Ramos (cell line): ENCODE results near the gene ERCC6.

ENCODE experiments used
- in situ Hi-C: fragments of 300-500 bp; cut with MboI; formaldehyde crosslinking; loops from one replicate; pipeline ENCODE4 v1.14.3; 2022; ENCODE audit warnings: low sequenced_read_pairs; ENCODE audit not compliant: unreplicated experiment

ERCC6 gene

DNA sequence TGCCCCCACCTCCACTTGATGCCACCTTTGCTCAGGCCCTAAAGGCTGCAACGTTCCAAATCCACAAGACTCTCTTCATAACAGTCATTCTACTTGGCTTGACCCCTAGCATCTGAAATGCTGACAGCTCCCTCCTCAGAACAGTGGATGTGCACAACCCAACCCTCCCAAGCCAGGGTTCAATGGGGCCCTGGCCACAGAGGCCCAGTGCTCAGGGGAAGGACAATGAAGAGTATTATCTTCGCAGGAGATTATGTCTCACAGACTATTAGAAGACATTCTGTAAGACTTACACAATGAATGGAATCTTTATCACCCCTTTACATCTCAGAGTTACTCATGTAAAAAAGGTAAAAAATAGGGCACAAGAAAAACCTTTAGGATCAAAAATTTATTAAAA is 20.4 kb downstream of the ERCC6 start:
- in situ Hi-C loops, result loop anchor here (10.0 to 25.0 kb wide), 3 partner anchors 114 to 981 kb away; no protein-coding TSS in a partner anchor

- in situ Hi-C loops, result loop anchor here (10.0 to 25.0 kb wide), 3 partner anchors 112 to 979 kb away; no protein-coding TSS in a partner anchor
These were observed 22.5 kb downstream of the ERCC6 start for GRCh38 chr10:49516216-49516970.

DNA sequence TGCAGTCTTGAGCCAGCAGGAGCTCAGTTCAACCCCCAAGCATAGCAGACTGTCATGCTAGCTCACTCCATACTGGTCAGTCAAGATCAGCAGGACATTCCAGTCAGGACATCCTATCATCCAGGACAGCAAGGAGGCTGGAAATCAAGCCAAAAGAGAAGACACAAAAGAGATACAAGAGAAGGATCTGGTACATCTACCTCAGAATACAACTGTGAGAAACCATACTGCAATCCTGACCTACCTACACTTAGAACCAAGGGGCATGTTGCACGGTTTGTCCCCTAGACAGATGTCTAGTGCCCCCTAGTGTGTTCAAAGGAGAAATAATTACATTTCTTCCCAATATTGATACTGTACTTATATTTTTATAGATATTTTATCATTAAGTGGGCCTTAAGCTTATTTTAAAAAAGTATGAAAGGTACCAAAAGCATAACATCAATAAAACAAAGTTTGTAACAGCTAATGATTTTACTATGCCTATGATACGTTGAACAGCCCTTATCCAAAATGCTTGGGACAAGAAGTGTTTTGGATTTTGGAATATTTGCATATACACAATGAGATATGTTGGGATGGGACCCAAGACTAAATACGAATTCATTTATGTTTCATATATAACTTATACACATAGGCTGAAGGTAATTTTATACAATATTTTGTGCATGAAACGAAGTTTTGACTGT is 26.7 kb downstream of the ERCC6 start:
- in situ Hi-C loops, result loop anchor here (10.0 to 25.0 kb wide), 3 partner anchors 107 to 975 kb away; no protein-coding TSS in a partner anchor

GRCh38 chr10:49509771-49510303 is 29.1 kb downstream of the ERCC6 start:
- in situ Hi-C loops, result loop anchor here (10.0 to 25.0 kb wide), 3 partner anchors 105 to 973 kb away; no protein-coding TSS in a partner anchor

DNA sequence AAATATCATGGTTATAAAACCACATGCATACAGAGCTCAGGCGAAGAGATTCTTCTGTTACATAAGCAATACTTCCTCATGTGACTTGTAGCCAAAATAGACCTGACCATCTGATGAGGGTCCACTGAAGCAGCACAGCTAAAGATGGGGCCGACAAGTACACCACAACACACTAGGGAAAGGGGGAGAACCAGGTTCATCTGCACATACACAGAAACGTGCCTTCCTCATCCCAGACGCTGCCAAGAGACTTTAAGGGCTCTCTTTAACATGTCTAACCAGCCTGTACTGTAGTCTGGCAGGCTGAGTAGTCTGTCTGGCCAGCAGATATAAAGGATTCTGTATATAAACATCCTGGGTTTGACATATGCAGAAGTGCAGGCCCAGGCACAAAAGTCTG is 30.3 kb downstream of the ERCC6 start:
- in situ Hi-C loops, result loop anchor here (25.0 kb wide), 2 partner anchors 846 to 971 kb away; no protein-coding TSS in a partner anchor

DNA sequence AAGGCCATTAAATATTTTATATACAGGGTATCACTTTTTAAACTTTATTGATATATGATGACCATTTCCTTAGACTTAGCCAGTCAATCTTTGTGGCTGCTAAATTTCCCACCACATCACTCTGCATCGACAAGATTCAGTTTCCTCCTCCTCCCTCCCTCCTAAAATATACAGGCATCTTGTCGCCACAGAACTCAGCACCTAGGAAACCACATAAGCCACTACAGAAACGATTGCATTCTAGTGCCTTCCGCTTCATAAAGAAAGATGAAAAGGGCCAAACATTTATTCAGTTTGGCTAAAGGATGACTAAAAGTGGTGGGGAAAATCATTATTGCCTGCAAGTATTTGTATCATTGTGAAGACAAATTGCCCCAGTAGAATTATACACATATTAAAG is 30.7 kb downstream of the ERCC6 start:
- in situ Hi-C loops, result loop anchor here (25.0 kb wide), 2 partner anchors 846 to 971 kb away; no protein-coding TSS in a partner anchor

- in situ Hi-C loops, result loop anchor here (25.0 kb wide), 2 partner anchors 843 to 968 kb away; no protein-coding TSS in a partner anchor
These were observed 33.3 kb downstream of the ERCC6 start for GRCh38 chr10:49505589-49505988.

- in situ Hi-C loops, result loop anchor here (25.0 kb wide), 2 partner anchors 843 to 968 kb away; no protein-coding TSS in a partner anchor
These were observed 33.8 kb downstream of the ERCC6 start for GRCh38 chr10:49505076-49505475.

GRCh38 chr10:49504528-49504927 is 34.4 kb downstream of the ERCC6 start:
- in situ Hi-C loops, result loop anchor here (25.0 kb wide), 2 partner anchors 842 to 967 kb away; no protein-coding TSS in a partner anchor

DNA sequence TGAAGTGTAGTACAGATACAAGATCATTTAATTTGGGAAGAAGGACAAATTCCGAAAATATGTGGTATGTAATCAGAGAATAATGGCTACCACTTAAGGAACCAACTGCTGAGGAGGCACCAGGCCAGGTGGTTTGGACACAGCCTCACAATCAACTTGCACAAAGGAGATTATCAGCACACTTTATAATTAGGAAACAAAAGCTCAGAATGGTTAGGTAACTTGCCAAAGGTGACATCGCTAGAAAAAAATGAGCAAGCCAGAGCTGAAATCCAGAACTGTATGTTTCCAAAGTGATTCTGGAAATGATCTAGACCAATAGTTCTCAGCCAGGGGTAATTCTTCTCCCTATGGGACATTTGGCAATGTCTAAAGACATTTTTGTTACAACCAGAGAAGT is 36.6 kb downstream of the ERCC6 start:
- in situ Hi-C loops, result loop anchor here (25.0 kb wide), 2 partner anchors 840 to 965 kb away; no protein-coding TSS in a partner anchor

DNA sequence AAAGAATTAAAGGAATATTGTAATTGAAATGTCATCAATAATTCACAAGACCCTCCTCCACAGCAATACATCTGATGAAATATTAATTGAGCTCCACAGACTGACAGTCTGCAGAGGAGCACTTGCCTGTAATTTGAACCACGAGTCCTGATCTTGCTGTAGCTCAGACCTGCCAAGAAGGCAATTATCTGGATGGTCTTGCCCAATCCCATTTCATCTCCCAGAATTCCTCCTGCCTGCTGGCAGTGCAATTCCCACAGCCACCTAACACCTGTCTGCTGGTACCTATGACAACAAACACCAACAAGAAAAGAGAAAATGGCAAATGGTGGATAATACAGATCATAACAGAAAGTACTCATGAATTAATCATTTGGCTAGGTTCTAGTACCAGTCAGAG is 38.5 kb downstream of the ERCC6 start:
- in situ Hi-C loops, result loop anchor here (25.0 kb wide), 2 partner anchors 838 to 963 kb away; no protein-coding TSS in a partner anchor

DNA sequence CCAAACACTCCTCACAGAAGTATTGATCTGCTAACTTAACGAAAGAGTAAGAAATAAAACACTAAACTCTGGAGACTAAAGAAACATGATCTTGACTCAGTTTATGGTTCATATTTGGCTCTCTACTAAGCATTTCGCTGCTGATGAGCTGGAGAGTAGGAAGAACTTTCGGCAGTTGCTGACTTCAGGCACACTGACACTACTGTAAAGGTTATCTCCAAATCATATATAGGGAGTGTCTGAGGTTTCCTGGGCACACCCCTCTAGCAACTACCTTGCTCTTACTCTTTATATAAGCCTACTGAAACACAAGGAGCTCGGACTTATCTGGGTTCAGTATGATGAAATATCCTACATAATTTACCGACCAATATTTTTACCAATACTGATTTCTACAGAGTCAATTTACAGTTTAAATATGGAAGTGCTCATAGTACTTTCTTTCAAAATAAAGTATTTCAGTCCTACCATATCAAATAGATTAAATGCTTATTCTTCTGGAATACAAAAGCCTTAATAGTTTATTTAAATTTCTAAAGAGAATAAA is 39.5 kb downstream of the ERCC6 start:
- in situ Hi-C loops, result no loop called here

- in situ Hi-C loops, result no loop called here
These were observed 40.5 kb downstream of the ERCC6 start for GRCh38 chr10:49498425-49498824.

DNA sequence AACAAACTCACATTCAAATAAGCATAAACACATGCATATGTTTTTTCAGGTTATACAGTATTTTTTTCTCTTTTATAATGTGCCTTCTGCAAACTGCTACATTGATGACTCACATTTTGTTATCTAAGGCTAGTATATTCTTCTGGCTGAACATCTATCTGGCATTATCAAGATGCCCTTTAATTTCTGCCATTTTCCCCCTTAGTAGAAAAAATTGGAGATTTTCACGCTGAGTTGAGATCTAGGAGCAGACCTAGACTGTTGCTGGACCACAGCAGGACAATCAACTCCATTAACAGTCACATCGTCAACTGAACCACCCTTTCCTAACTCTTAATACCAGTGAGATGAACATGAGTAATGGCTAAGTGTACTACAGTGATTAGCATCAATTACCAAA is 41.6 kb downstream of the ERCC6 start:
- in situ Hi-C loops, result no loop called here

DNA sequence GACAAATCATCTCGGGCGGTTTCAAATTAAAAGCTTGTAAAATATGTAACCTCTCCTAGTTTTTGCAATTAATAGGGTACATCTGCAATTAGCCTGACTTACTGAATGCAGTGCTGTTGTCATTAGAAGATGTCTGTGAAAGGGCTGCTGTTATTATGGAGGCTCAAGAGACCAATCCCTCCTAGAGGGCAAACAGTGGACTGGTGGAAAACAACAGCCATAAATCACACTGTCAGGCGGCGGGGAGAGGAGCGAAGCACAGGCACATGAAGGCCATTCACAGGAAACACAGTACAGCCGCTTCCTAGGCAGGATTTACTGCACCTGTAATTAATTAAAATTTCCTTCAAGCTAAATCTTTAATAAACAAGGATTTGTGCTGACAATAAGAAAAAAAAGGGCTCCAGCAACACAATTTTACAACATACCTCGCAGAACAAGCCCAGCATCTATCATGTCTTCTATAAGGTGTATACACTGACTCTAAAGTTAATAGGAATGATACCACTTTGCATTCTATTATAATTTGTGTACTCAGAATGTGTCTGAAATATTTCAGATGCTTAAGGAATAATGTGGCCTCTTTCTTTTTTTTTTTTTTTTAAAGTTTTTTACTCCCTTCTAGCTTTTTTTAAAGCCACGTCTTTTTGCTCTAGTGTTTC is 50.7 kb downstream of the ERCC6 start:
- in situ Hi-C loops, result no loop called here

DNA sequence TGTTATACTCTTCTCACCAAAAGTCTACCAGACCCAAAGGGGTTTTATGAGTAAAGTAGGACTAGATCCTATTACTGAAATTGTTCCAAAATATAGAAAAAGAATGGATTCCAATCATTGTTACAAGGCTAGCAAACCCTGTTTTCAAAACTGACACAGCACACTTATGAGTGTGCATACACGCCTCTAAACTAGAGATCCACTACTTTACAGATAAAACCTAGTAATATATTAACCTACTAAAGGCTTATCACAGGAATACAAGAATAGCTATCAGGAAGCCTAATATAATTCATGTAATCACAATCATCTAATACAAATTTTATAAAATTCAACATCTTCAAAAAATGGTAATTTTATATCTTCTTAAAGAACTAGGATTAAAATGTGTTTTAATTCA is 52.2 kb downstream of the ERCC6 start:
- in situ Hi-C loops, result no loop called here

DNA sequence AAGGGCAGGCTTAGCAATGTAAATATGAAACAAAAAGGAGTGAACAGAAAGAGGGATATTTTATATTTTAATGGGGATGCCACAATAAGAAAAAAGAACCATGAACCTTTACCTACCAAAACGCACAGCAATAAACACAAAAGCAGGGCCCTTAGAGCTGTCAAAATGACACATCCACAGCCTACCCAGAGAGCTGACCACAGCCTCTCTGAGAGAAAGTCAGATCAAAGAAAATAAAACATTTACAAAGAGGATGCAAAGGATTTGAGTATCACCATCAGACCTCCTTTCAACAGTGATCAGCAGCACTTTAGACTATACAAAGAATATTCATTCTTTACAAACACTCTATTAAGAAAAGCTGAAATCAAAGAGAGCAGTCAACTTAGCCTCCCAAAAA is 52.9 kb downstream of the ERCC6 start:
- in situ Hi-C loops, result no loop called here

GRCh38 chr10:49484486-49485235 is 54.3 kb downstream of the ERCC6 start:
- in situ Hi-C loops, result no loop called here

- in situ Hi-C loops, result no loop called here
These were observed 60.1 kb downstream of the ERCC6 start for GRCh38 chr10:49478819-49479218.
